Activated CD4-positive, alpha-beta T cell treated with anti-CD3 and anti-CD28 coated beads, Interleukin-2, amount 50 U/mL, for 4 hours (primary cell): ENCODE data around the gene XYLT2.
"Not testable (repeated sequence)": the region's sequence is repeated elsewhere in the genome, so short reads cannot be mapped to it uniquely, and the experiment has no call there.

ENCODE experiments used
- DNase-seq, 2 experiments: peaks; one replicate each; pipeline ENCODE4 v3.0.0-alpha.2; 2020

XYLT2 gene

DNA sequence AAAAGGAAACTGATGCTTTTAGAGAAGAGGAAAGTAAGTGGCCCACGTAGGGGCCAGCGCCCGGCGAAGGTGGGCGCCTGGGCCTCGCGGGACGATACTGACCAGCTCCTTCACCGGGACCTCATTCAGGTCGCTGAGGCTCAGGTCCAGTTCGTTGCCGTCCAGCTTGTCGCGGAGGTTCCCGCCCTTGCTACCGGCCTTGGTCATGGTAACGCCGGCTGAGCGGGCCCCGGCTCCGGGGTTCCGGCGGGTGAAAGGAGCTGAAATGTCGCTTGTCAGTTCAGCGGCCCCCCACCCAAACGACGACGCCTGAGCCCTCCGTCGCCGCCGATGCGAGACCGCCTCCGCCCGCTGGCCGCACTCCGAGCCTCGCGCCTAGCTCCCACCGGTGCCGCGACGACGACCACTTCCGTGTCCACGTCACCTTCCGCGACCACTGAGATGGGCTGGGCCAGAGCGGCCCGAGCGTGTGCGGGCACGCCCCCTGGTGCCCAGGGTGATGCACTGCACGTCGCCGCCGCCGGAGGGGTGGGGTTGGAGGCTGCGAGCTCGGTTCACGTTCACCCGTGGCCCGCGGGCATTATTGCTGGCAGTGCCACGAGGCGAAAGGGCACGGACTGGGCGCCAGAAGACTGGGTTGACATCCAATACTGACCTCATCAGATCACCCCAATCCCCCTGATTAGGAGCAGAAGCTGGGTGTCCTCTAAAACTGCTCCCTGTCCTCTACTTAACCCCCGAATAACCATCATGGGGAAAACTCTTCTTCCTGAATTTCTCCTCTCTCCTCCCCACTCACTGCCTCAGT, 51.4 kb downstream of the XYLT2 start, which contains the start of gene LRRC59:
Gene LRRC59, minus strand, starts transcription at position 413 of the 808 bp plus-strand sequence. Its CDS starts 206 bp downstream, at position 207.
- peak; percentile 89 to 90 for DNase-seq

- DNase-seq, result no peak
Observed at GRCh38 chr17:50397919-50398285, 52.0 kb downstream of the XYLT2 start.

GRCh38 chr17:50398672-50399071, 52.7 kb downstream of the XYLT2 start:
- DNase-seq, result not testable (repeated sequence)

DNA sequence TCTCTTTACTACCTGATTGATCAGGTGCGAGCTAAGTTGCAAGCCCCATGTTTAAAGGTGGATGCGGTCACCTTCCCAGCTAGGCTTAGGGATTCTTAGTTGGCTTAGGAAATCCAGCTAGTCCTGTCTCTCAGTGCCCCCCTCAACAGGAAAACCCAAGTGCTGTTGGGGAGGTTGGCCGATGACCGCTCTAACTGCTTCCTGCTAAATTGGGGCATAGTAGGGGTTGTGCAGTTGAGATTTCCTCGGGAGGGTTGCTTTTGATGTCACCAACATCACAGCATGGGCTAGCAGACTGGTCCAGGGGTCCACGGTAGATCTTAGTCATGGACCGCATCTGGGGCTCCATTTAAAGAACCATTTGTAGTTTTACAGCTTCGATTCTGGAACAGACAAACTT, 53.7 kb downstream of the XYLT2 start:
- DNase-seq, result not testable (repeated sequence)

GRCh38 chr17:50405351-50405750, 59.4 kb downstream of the XYLT2 start:
- DNase-seq, result not testable (repeated sequence)

DNA sequence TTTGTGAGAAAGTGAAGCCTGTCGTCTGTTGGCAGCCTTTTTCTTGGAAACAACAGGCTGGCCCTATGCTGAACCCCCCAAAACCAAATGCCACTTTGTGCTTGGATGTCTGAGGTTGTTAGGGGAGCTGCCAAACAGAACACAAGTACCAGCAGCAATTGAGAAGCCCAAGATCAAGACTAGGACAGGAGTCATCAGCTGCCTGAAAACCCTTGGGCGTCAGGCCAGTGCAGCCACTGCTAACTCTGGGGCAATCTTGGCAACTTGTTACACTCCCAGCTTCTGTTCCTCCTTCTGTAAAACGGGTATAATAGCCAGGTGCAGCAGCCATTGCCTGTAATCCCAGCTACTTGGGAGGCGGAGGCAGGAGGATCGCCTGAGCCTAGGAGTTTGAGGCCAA, 60.7 kb downstream of the XYLT2 start:
- DNase-seq, result no peak

GRCh38 chr17:50407921-50408320, 62.0 kb downstream of the XYLT2 start:
- no peak for DNase-seq
